ENCODE data around the gene CHML.
"Not testable (repeated sequence)": the region's sequence is repeated elsewhere in the genome, so short reads cannot be mapped to it uniquely, and the experiment has no call there.

CHML gene

GRCh38 chr1:241640149-241640866, at the start of gene CHML, which contains the start of gene OPN3:
TSS of gene CHML (minus strand) at chr1:241640369. CDS start at chr1:241635766, 4,603 bp downstream.
TSS of gene OPN3 (minus strand) at chr1:241640369. CDS start at chr1:241640254, 115 bp downstream.
- peak; percentile 75 for DNase-seq (ENCODE audit: low read depth)

GRCh38 chr1:241688940-241689368, 48.8 kb upstream of the CHML start:
- DNase-seq (ENCODE audit: low read depth), result no peak

- no peak for DNase-seq (ENCODE audit: low read depth)
Observed at GRCh38 chr1:241684108-241684507, 43.9 kb upstream of the CHML start.

- no peak for DNase-seq (ENCODE audit: low read depth)
Observed at GRCh38 chr1:241682921-241683320, 42.8 kb upstream of the CHML start.

- DNase-seq (ENCODE audit: low read depth), result not testable (repeated sequence)
Observed at GRCh38 chr1:241681861-241682448, 41.8 kb upstream of the CHML start.

- no peak for DNase-seq (ENCODE audit: low read depth)
Observed at GRCh38 chr1:241679961-241680360, 39.8 kb upstream of the CHML start.

- no peak for DNase-seq (ENCODE audit: low read depth)
Observed at GRCh38 chr1:241679404-241679803, 39.2 kb upstream of the CHML start.

GRCh38 chr1:241678536-241678935, 38.4 kb upstream of the CHML start:
- DNase-seq (ENCODE audit: low read depth), result no peak

GRCh38 chr1:241677201-241677600, 37.0 kb upstream of the CHML start:
- DNase-seq (ENCODE audit: low read depth), result no peak

GRCh38 chr1:241675983-241676382, 35.8 kb upstream of the CHML start:
- DNase-seq (ENCODE audit: low read depth), result no peak

GRCh38 chr1:241674805-241675384, 34.7 kb upstream of the CHML start:
- no peak for DNase-seq (ENCODE audit: low read depth)

GRCh38 chr1:241672301-241672700, 32.1 kb upstream of the CHML start:
- no peak for DNase-seq (ENCODE audit: low read depth)

- DNase-seq (ENCODE audit: low read depth), result no peak
Observed at GRCh38 chr1:241666419-241666818, 26.2 kb upstream of the CHML start.

GRCh38 chr1:241660424-241660972, 20.3 kb upstream of the CHML start:
- no peak for DNase-seq (ENCODE audit: low read depth)

GRCh38 chr1:241659016-241659415, 18.8 kb upstream of the CHML start:
- DNase-seq (ENCODE audit: low read depth), result not testable (repeated sequence)

- no peak for DNase-seq (ENCODE audit: low read depth)
Observed at GRCh38 chr1:241658081-241658793, 18.1 kb upstream of the CHML start.

- no peak for DNase-seq (ENCODE audit: low read depth)
Observed at GRCh38 chr1:241654641-241655040, 14.5 kb upstream of the CHML start.

- DNase-seq (ENCODE audit: low read depth), result no peak
Observed at GRCh38 chr1:241654019-241654418, 13.8 kb upstream of the CHML start.

- DNase-seq (ENCODE audit: low read depth), result no peak
Observed at GRCh38 chr1:241652012-241652411, 11.8 kb upstream of the CHML start, which contains the start of gene WDR64. TSS of gene WDR64 (plus strand) at chr1:241652281. CDS start at chr1:241652485, 204 bp downstream.

- no peak for DNase-seq (ENCODE audit: low read depth)
Observed at GRCh38 chr1:241648159-241648558, 8.0 kb upstream of the CHML start.

- DNase-seq (ENCODE audit: low read depth), result no peak
Observed at GRCh38 chr1:241647658-241648057, 7.5 kb upstream of the CHML start.

- DNase-seq (ENCODE audit: low read depth), result no peak
Observed at GRCh38 chr1:241646201-241646600, 6.0 kb upstream of the CHML start.

Measured in stromal cell of bone marrow (primary cell).